Osteoblast (primary cell): Measurements from ENCODE around the gene DHRS1. TPM values are rescaled to one million over a fixed set of nuclear protein-coding genes. Genes with fewer than 3 reads are reported as not detected.

Experiments
- DNase-seq: peaks from one replicate; pipeline ENCODE4 v3.0.0; 2011; ENCODE audit warnings: low spot score, mixed read lengths; ENCODE audit not compliant: insufficient read length; ENCODE audit errors: missing footprints
- H2AFZ ChIP-seq: 2 replicates; pipeline ENCODE4 v1.6.0; 2011; ENCODE audit warnings: mild to moderate bottlenecking, low read length
- H3K27ac ChIP-seq: 2 replicates; pipeline ENCODE4 v1.5.1; 2011; ENCODE audit warnings: mild to moderate bottlenecking, low read depth, low read length, moderate library complexity
- H3K27me3 ChIP-seq: 2 replicates; pipeline ENCODE4 v1.6.0; 2012; ENCODE audit warnings: mild to moderate bottlenecking, control low read depth, inconsistent platforms, low read length, moderate library complexity; ENCODE audit not compliant: insufficient read depth
- H3K36me3 ChIP-seq: 2 replicates; pipeline ENCODE4 v1.5.1; 2011; ENCODE audit warnings: mild to moderate bottlenecking, low read length, control low read depth, moderate library complexity; ENCODE audit not compliant: insufficient read depth
- H3K4me1 ChIP-seq: 2 replicates; pipeline ENCODE4 v1.5.1; 2011; ENCODE audit warnings: mild to moderate bottlenecking, low read length, control low read depth, moderate library complexity; ENCODE audit not compliant: insufficient read depth
- H3K4me2 ChIP-seq: 2 replicates; pipeline ENCODE4 v1.6.0; 2011; ENCODE audit warnings: mild to moderate bottlenecking, low read length; ENCODE audit not compliant: insufficient read depth
- H3K4me3 ChIP-seq: fragments of 200-600 bp; sonication (generic); 3 replicates; pipeline ENCODE4 v1.5.1; 2012; ENCODE audit warnings: mild to moderate bottlenecking, low read length, inconsistent platforms; ENCODE audit not compliant: insufficient read depth
- H3K79me2 ChIP-seq: 2 replicates; pipeline ENCODE4 v1.6.0; 2012; ENCODE audit warnings: mild to moderate bottlenecking, low read length, control low read depth, inconsistent platforms; ENCODE audit not compliant: insufficient read depth
- H3K9me3 ChIP-seq: 2 replicates; pipeline ENCODE4 v1.5.1; 2011; ENCODE audit warnings: low read depth, low read length, control low read depth
- H4K20me1 ChIP-seq: 2 replicates; pipeline ENCODE4 v1.6.0; 2012; ENCODE audit warnings: mild to moderate bottlenecking, low read length, control low read depth; ENCODE audit not compliant: insufficient read depth
- total RNA-seq: library from RNA; depleted of rRNA; stranded (reverse); fragments of >200 nt; gene quantifications from 2 replicates; pipeline ENCODE4 v1.2.3, GENCODE V29; 2012
- TF ChIP-seq, protein P1 (sequence below): IDR thresholded peaks from 2 replicates; pipeline ENCODE4 v1.5.1; 2011; ENCODE audit warnings: mild to moderate bottlenecking, low read depth, low read length, moderate library complexity; ENCODE audit errors: extremely low read depth

Gene DHRS1
- total RNA-seq, 1 donor, result 9.8 TPM

DNA sequence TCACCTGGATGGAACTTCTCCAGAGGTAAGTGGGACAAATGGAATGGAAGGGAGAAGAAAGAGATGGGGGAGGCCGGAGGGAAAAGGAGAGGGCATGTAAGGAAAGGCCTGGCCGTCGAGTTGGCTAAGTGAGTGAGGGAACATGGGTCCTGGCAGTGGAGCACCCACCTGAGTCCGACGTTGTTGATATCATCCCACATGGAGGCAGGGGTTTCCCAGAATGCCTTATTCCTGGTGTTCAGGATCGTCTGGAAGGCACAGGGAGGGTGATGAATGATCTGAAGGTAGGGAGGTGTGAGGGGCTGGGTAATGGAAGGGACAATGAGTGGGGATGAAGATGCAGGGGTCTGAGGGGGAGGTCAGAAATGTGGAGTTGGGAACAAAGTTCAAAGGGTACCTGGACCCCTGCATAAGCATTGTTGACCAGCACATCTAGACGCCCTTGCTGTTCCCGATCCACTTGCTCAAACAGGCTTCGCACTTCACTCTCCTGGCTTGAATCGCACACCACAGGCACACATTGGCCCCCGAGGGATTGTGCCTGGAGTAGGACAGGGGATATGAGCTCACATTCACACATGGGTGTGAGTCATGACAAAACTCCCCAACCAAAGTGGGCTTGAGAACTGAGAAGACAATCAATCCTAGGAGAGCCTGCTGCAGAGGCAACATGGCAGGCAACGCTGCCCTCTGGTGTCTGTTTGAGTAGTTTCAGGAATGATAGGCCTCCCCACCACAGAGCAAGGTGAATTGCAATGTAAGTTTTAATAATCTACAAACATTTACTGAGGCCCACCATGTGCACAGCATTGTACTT, 3.0 kb downstream of the DHRS1 start:
- peak; percentile 99 for DNase-seq
- H3K4me2 ChIP-seq, result no peak overlapping the region
- H3K9me3 ChIP-seq, result no peaks in the 10 kb centered on the region
- peak overlapping the region; percentile 63 for H3K27ac ChIP-seq
- peaks cover 17% of the 10 kb centered on the region for H3K79me2 ChIP-seq
- H3K4me1 ChIP-seq, result peaks cover 21% of the 10 kb centered on the region
- TF ChIP-seq, protein P1, sequence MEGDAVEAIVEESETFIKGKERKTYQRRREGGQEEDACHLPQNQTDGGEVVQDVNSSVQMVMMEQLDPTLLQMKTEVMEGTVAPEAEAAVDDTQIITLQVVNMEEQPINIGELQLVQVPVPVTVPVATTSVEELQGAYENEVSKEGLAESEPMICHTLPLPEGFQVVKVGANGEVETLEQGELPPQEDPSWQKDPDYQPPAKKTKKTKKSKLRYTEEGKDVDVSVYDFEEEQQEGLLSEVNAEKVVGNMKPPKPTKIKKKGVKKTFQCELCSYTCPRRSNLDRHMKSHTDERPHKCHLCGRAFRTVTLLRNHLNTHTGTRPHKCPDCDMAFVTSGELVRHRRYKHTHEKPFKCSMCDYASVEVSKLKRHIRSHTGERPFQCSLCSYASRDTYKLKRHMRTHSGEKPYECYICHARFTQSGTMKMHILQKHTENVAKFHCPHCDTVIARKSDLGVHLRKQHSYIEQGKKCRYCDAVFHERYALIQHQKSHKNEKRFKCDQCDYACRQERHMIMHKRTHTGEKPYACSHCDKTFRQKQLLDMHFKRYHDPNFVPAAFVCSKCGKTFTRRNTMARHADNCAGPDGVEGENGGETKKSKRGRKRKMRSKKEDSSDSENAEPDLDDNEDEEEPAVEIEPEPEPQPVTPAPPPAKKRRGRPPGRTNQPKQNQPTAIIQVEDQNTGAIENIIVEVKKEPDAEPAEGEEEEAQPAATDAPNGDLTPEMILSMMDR, result peak; percentile 82
- H3K4me3 ChIP-seq, result no peak overlapping the region
- peaks cover 2% of the 10 kb centered on the region for H4K20me1 ChIP-seq
- H2AFZ ChIP-seq, result no peak overlapping the region
- H3K36me3 ChIP-seq, result peaks cover 28% of the 10 kb centered on the region
- no peaks in the 10 kb centered on the region for H3K27me3 ChIP-seq

DNA sequence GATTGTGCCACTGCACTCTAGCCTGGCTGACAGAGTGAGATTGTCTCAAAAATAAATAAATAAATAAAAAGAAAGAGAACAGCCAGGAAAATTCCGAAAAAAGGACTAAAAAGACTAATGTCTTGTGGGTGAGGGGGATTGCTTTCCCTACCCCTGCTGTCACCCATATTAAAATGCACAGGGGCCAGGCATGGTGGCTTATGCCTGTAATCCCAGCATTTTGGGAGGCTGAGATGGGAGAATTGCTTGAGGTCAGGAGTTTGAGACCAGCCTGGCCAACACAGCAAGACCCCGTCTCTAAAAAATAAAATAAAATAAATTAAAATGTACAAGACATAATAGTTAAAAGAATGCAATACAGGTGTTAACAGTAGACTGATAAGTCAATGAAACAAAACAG, 6.1 kb downstream of the DHRS1 start:
- H3K4me1 ChIP-seq, result peaks cover 4% of the 10 kb centered on the region

GRCh38 chr14:24292118-24292807, 7.3 kb downstream of the DHRS1 start:
- Histone ChIP-seq H3K79me2 (no peaks in the 10 kb centered on the region), H4K20me1 (no peaks in the 10 kb centered on the region), H2AFZ (no peak overlapping the region)

More for the DNA sequence above, 6.1 kb downstream of the DHRS1 start:
- H2AFZ ChIP-seq, result no peak overlapping the region
- H3K27me3 ChIP-seq, result no peaks in the 10 kb centered on the region
- H3K9me3 ChIP-seq, result no peaks in the 10 kb centered on the region
- no peak overlapping the region for H3K4me3 ChIP-seq
- no peaks in the 10 kb centered on the region for H3K79me2 ChIP-seq
- H3K4me2 ChIP-seq, result no peak overlapping the region
- H3K36me3 ChIP-seq, result peaks cover 45% of the 10 kb centered on the region
- no peaks in the 10 kb centered on the region for H4K20me1 ChIP-seq
- H3K27ac ChIP-seq, result no peak overlapping the region
- TF ChIP-seq, protein P1, result no peak
- DNase-seq, result no peak

More at GRCh38 chr14:24292118-24292807, 7.3 kb downstream of the DHRS1 start:
- Histone ChIP-seq H3K36me3 (peaks cover 45% of the 10 kb centered on the region), H3K4me1 (peaks cover 4% of the 10 kb centered on the region), H3K27me3 (no peaks in the 10 kb centered on the region), H3K9me3 (no peaks in the 10 kb centered on the region), H3K4me3 (no peak overlapping the region), H3K27ac (no peak overlapping the region), H3K4me2 (no peak overlapping the region)
- TF ChIP-seq, protein P1, result no peak
- no peak for DNase-seq
